Muscle layer of duodenum (tissue), 2 donors: Measurements from ENCODE around the gene ZDHHC11.
"Not testable (repeated sequence)": the region's sequence is repeated elsewhere in the genome, so short reads cannot be mapped to it uniquely, and the experiment has no call there.

ENCODE experiments used
- H3K27ac ChIP-seq: one replicate; pipeline ENCODE4 v1.7.0; 2013; ENCODE audit warnings: mild to moderate bottlenecking, low read length
- H3K27me3 ChIP-seq: one replicate; pipeline ENCODE4 v1.7.0; 2013; ENCODE audit warnings: low read depth, mild to moderate bottlenecking, control low read depth, low read length
- H3K36me3 ChIP-seq, 2 donors: one replicate each; pipeline ENCODE4 v1.7.0; 2013; ENCODE audit warnings: low read length in 2 of 2, control low read depth in 1 of 2, mild to moderate bottlenecking in 1 of 2; ENCODE audit not compliant: insufficient read depth in 2 of 2, control insufficient read depth in 1 of 2
- H3K4me1 ChIP-seq, 2 donors: one replicate each; pipeline ENCODE4 v1.7.0; 2013; ENCODE audit warnings: low read length in 2 of 2, mild to moderate bottlenecking in 2 of 2, control low read depth in 1 of 2, moderate library complexity in 1 of 2; ENCODE audit not compliant: insufficient read depth in 2 of 2, control insufficient read depth in 1 of 2
- H3K4me3 ChIP-seq, 2 donors: one replicate each; pipeline ENCODE4 v1.7.0; 2013; ENCODE audit warnings: low read length in 2 of 2, low read depth in 1 of 2, mild to moderate bottlenecking in 1 of 2
- H3K9me3 ChIP-seq, 2 donors: one replicate each; pipeline ENCODE4 v1.7.0; 2013; ENCODE audit warnings: low read length in 2 of 2, control low read depth in 1 of 2, mild to moderate bottlenecking in 1 of 2; ENCODE audit not compliant: control insufficient read depth in 1 of 2
- donor health status: healthy.

Gene ZDHHC11

DNA sequence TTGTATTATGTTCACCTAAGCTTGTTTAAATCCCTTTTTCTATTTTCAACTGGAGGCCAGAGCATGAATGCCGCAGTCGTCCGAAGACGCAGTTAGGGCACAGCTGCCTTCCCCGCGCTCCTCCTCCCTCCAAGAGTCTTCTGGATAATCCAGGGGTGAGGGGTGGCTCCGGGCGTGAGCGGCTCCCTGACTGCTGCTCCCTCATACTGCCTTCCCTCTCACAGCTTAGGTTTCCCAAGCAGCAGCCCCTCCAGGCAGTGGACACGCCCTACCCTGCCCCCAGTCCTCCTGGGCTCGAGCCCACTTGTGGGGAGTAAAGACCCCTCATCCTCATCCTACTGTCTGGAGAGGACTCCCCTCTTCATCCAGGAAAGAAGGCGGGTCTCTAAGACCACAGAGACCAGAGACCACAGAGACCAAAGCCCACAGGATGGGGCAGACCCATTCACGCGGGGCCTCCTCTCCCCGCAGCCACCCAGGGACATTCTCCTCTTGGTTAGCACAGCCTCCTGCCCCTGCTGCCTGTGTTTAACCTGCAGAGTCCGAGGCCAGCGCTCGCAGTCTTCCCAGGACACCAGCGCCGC, 98.2 kb downstream of the ZDHHC11 start:
- not testable (repeated sequence) for H3K9me3 ChIP-seq, H3K27me3 ChIP-seq, H3K27ac ChIP-seq, H3K36me3 ChIP-seq, H3K4me3 ChIP-seq
- H3K4me1 ChIP-seq, result peaks cover 4 to 16% of the 10 kb centered on the region in 2 donors

- not testable (repeated sequence) for H3K27ac ChIP-seq, H3K4me3 ChIP-seq, H3K27me3 ChIP-seq, H3K4me1 ChIP-seq, H3K36me3 ChIP-seq, H3K9me3 ChIP-seq
These were observed 98.8 kb downstream of the ZDHHC11 start for GRCh38 chr5:751992-752391.

DNA sequence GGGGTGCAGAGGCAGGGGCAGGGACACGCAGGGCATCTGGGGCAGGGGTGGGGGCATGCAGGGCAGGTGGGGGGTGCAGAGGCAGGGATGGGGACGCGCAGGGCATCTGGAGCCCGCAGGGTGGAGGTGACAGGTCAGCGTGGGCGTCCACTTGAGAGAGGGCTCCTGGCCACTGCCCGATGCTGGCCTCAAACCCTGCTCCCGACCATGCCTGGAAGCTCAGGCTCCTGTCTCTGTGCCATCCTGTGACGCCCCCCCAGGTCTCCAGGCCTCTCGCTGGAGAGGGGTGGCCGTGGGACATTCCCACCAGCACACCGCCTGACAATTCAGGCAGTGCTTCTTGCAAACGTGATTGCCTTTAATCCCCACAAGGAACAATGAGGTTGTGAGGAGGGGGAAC, 99.3 kb downstream of the ZDHHC11 start:
- H3K4me3 ChIP-seq, result no peak overlapping the region
- no peak overlapping the region for H3K27ac ChIP-seq
- H3K27me3 ChIP-seq, result no peaks in the 10 kb centered on the region
- H3K36me3 ChIP-seq, result no peaks in the 10 kb centered on the region
- H3K9me3 ChIP-seq, result no peaks in the 10 kb centered on the region
- H3K4me1 ChIP-seq, result peaks cover 0 to 5% of the 10 kb centered on the region in 2 donors

- not testable (repeated sequence) for H3K27me3 ChIP-seq, H3K4me3 ChIP-seq, H3K36me3 ChIP-seq, H3K9me3 ChIP-seq, H3K4me1 ChIP-seq, H3K27ac ChIP-seq
These were observed 100.6 kb downstream of the ZDHHC11 start for GRCh38 chr5:750226-750625.

- H3K27me3 ChIP-seq, result no peaks in the 10 kb centered on the region
- no peak overlapping the region for H3K27ac ChIP-seq
- no peaks in the 10 kb centered on the region for H3K9me3 ChIP-seq
- H3K4me3 ChIP-seq, result no peak overlapping the region
- H3K4me1 ChIP-seq, result no peaks in the 10 kb centered on the region
- peaks cover 0 to 4% of the 10 kb centered on the region in 2 donors for H3K36me3 ChIP-seq
These were observed 101.6 kb downstream of the ZDHHC11 start for GRCh38 chr5:749101-749670.

DNA sequence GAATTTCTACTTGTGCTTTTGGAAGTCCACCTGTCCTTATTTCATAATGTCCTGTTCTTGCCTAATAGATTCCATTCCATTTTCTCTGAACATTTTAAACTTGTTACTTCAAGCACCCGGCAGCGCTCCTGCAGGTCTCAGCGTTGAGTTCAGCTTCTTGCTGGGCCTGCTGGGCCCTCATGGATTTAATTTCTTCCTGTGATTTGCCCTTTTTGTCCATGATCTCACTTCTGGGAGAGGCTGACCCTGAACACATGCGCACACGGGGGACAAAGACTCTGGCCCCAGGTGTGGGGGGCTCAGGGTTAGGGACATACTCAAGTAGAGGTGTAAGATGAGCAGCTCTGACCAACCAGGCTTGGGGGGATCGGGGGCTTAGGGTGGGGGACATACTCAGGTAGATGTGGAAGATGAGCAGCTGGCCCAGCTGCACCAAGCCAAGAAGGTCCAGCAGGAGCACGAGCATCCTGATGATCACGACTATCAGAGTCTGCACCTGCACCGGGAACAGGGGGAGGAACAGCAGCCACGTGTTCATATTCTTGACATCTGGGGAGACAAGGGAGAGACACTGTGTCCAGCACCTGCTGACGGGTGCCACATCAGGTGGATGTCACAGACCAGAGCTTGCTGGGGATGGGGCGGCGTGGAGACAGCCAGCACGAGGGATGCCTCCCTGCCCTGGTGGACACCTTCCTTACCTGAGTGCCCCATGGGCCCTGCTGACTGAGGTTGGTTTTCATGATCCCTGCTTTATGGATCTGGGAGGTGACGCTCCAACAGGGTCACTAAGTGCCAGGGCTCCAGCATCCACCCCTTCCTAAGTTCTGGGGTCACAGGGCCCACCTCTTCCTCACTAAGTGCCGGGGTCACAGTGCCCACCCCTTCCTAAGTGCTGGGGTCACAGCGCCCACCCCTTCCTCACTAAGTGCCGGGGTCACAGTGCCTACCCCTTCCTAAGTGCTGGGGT, 102.5 kb downstream of the ZDHHC11 start:
- H3K27ac ChIP-seq, H3K36me3 ChIP-seq, H3K27me3 ChIP-seq, H3K4me3 ChIP-seq, H3K9me3 ChIP-seq, H3K4me1 ChIP-seq: not testable (repeated sequence)

GRCh38 chr5:747303-747844, 103.4 kb downstream of the ZDHHC11 start:
- not testable (repeated sequence) for H3K4me3 ChIP-seq, H3K27me3 ChIP-seq

GRCh38 chr5:746258-746761, 104.5 kb downstream of the ZDHHC11 start:
- peaks cover 0 to 9% of the 10 kb centered on the region in 2 donors for H3K36me3 ChIP-seq
- H3K4me1 ChIP-seq, result no peaks in the 10 kb centered on the region
- no peaks in the 10 kb centered on the region for H3K27me3 ChIP-seq
- H3K9me3 ChIP-seq, result no peaks in the 10 kb centered on the region
- H3K4me3 ChIP-seq, result no peak overlapping the region
- no peak overlapping the region for H3K27ac ChIP-seq

More at GRCh38 chr5:747303-747844, 103.4 kb downstream of the ZDHHC11 start:
- H3K9me3 ChIP-seq, H3K36me3 ChIP-seq, H3K4me1 ChIP-seq, H3K27ac ChIP-seq: not testable (repeated sequence)
